HCT116 (cell line): Measurements from ENCODE around the gene LRRC75A.

Experiments used
- CEBPB ChIP-seq: IDR thresholded peaks from 2 replicates; pipeline ENCODE4 v1.6.1; 2012; ENCODE audit warnings: low read depth
- EZH2 ChIP-seq: fragments of 200-600 bp; sonication (generic); IDR thresholded peaks from 2 replicates; pipeline ENCODE4 v1.6.1; 2017; ENCODE audit warnings: antibody characterized with exemption, mixed run types
- JUND ChIP-seq: IDR thresholded peaks from 2 replicates; pipeline ENCODE4 v1.6.1; 2012
- POLR2A ChIP-seq: IDR thresholded peaks from 2 replicates; pipeline ENCODE4 v1.7.0; 2011; ENCODE audit warnings: borderline replicate concordance; ENCODE audit not compliant: insufficient read depth, insufficient read length; ENCODE audit errors: extremely low read depth
- POLR2AphosphoS5 ChIP-seq: IDR thresholded peaks from 2 replicates; pipeline ENCODE4 v1.6.1; 2011; ENCODE audit warnings: mild to moderate bottlenecking, low read depth, low read length, moderate library complexity
- RAD21 ChIP-seq: IDR thresholded peaks from 2 replicates; pipeline ENCODE4 v1.6.1; 2012; ENCODE audit warnings: low read depth, mild to moderate bottlenecking
- SP1 ChIP-seq: IDR thresholded peaks from 2 replicates; pipeline ENCODE4 v1.6.1; 2012; ENCODE audit warnings: low read depth
- SRF ChIP-seq: IDR thresholded peaks from 2 replicates; pipeline ENCODE4 v1.6.1; 2012; ENCODE audit warnings: low read depth
- TF ChIP-seq, protein P1 (sequence below), 3 experiments: fragments of 200-600 bp in 1 of 3; sonication (generic) in 1 of 3; IDR thresholded peaks in 2 of 3; conservative IDR thresholded peaks in 1 of 3; 2 replicates each; pipeline ENCODE4 v1.5.1; 2012 to 2017; ENCODE audit warnings: low read depth in 2 of 3, low read length in 2 of 3, antibody characterized with exemption in 1 of 3, borderline replicate concordance in 1 of 3, control low read depth in 1 of 3, mild to moderate bottlenecking in 1 of 3, mixed read lengths in 1 of 3, mixed run types in 1 of 3, moderate library complexity in 1 of 3; ENCODE audit not compliant: insufficient read depth in 1 of 3
- TF ChIP-seq, protein P2 (sequence below): IDR thresholded peaks from 2 replicates; pipeline ENCODE4 v1.6.1; 2011; ENCODE audit warnings: mild to moderate bottlenecking, low read length, moderate library complexity; ENCODE audit not compliant: insufficient replicate concordance; ENCODE audit errors: extremely low read depth

DNA sequence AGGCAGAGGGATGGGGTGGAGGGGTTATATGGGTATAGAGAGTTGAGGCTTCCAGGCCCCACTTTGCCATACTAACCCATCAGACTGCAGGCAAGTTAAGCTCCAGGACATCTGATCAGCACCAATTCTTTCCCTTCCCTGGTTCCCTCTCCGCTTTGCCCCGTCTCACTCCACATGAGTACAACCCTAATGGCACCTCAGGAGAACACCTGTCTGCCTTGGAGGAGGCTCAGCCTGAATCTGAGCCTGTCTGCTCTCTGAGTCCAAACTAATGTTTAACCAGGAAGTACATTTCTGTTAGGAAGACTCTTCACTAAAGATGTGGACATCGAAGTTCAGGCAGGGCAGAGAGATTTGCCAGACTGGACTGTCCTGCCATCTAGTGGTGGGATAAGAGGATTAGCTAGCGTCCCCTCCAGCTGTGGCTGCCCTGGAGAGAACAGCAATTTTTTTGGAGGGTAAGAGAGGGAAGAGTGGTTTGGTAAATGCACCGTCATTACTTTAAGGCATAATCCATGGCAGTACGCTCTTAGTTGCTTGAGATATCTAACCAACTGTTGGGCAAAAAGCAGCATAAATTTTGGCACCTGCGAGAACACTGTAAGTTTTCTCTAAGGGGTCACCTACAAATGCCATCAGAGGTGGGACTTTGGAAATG, 29.2 kb upstream of the LRRC75A start:
- TF ChIP-seq POLR2A: no peak
- TF ChIP-seq, protein P1, sequence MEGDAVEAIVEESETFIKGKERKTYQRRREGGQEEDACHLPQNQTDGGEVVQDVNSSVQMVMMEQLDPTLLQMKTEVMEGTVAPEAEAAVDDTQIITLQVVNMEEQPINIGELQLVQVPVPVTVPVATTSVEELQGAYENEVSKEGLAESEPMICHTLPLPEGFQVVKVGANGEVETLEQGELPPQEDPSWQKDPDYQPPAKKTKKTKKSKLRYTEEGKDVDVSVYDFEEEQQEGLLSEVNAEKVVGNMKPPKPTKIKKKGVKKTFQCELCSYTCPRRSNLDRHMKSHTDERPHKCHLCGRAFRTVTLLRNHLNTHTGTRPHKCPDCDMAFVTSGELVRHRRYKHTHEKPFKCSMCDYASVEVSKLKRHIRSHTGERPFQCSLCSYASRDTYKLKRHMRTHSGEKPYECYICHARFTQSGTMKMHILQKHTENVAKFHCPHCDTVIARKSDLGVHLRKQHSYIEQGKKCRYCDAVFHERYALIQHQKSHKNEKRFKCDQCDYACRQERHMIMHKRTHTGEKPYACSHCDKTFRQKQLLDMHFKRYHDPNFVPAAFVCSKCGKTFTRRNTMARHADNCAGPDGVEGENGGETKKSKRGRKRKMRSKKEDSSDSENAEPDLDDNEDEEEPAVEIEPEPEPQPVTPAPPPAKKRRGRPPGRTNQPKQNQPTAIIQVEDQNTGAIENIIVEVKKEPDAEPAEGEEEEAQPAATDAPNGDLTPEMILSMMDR (IDR thresholded peaks at IDR 0.05 in 2 of 3, conservative IDR thresholded peaks at IDR 0.05 in 1 of 3; ENCODE audit: borderline replicate concordance in 1 of 3, insufficient read depth in 1 of 3, low read depth in 2 of 3, low read length in 2 of 3): peak; percentile 85 to 94 (median 94)
- no peak for TF ChIP-seq POLR2AphosphoS5
- peak; percentile 97 for TF ChIP-seq RAD21
- TF ChIP-seq SRF: no peak
- TF ChIP-seq SP1: no peak
- no peak for TF ChIP-seq EZH2
- TF ChIP-seq CEBPB: no peak
- no peak for TF ChIP-seq JUND
- TF ChIP-seq, protein P2, sequence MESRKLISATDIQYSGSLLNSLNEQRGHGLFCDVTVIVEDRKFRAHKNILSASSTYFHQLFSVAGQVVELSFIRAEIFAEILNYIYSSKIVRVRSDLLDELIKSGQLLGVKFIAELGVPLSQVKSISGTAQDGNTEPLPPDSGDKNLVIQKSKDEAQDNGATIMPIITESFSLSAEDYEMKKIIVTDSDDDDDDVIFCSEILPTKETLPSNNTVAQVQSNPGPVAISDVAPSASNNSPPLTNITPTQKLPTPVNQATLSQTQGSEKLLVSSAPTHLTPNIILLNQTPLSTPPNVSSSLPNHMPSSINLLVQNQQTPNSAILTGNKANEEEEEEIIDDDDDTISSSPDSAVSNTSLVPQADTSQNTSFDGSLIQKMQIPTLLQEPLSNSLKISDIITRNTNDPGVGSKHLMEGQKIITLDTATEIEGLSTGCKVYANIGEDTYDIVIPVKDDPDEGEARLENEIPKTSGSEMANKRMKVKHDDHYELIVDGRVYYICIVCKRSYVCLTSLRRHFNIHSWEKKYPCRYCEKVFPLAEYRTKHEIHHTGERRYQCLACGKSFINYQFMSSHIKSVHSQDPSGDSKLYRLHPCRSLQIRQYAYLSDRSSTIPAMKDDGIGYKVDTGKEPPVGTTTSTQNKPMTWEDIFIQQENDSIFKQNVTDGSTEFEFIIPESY: no peak
